GM13976 (cell line): ENCODE data around the gene RBM20.

ENCODE experiments used
- DNase-seq: peaks from one replicate; pipeline ENCODE4 v3.0.0; 2012; ENCODE audit warnings: low spot score
- CTCF ChIP-seq: IDR thresholded peaks from 2 replicates; pipeline ENCODE4 v1.5.1; 2012; ENCODE audit warnings: borderline replicate concordance, mild to moderate bottlenecking; ENCODE audit not compliant: insufficient read depth; ENCODE audit errors: extremely low read depth, missing control alignments, control extremely low read depth
- in situ Hi-C: fragments of 300-500 bp; cut with MboI; formaldehyde crosslinking; loops from one replicate; pipeline ENCODE4 v1.12.0; 2022; ENCODE audit warnings: low sequenced_read_pairs, mixed read lengths, inconsistent platforms; ENCODE audit not compliant: unreplicated experiment

RBM20 gene

GRCh38 chr10:110815354-110816004 is 171.3 kb downstream of the RBM20 start:
- no peak for TF ChIP-seq CTCF
- peak; percentile 60 for DNase-seq
- in situ Hi-C loops = no loop called here

- in situ Hi-C loops = no loop called here
- no peak for TF ChIP-seq CTCF
- DNase-seq = no peak
Observed at GRCh38 chr10:110817614-110818013, 173.5 kb downstream of the RBM20 start.

GRCh38 chr10:110818311-110819256 is 174.4 kb downstream of the RBM20 start:
- no peak for TF ChIP-seq CTCF
- in situ Hi-C loops = no loop called here

GRCh38 chr10:110820321-110820814 is 176.2 kb downstream of the RBM20 start:
- in situ Hi-C loops = no loop called here
- no peak for TF ChIP-seq CTCF
- DNase-seq = no peak

More at GRCh38 chr10:110818311-110819256, 174.4 kb downstream of the RBM20 start:
- no peak for DNase-seq

GRCh38 chr10:110821508-110821907 is 177.4 kb downstream of the RBM20 start:
- DNase-seq = no peak
- in situ Hi-C loops = no loop called here
- no peak for TF ChIP-seq CTCF

GRCh38 chr10:110822035-110822711 is 178.0 kb downstream of the RBM20 start:
- no peak for TF ChIP-seq CTCF
- in situ Hi-C loops = no loop called here
- no peak for DNase-seq
